22Rv1 (cell line): ENCODE data around the gene IDH1.

ENCODE experiments used
- CTCF ChIP-seq: fragments of 450-650 bp; IDR thresholded peaks from 2 replicates; pipeline ENCODE4 v1.5.1; 2017; ENCODE audit warnings: mild to moderate bottlenecking
- ZFX ChIP-seq: fragments of 450-650 bp; IDR thresholded peaks from 2 replicates; pipeline ENCODE4 v1.6.1; 2017; ENCODE audit warnings: antibody characterized with exemption, borderline replicate concordance

- no peak for TF ChIP-seq CTCF
- TF ChIP-seq ZFX: no peak
These were observed 41.7 kb upstream of the IDH1 start for GRCh38 chr2:208296610-208297009.
